Lung (tissue), 12 donors: ENCODE measurements around the gene VPS8. TPM values are rescaled to one million over a fixed set of nuclear protein-coding genes. Genes with fewer than 3 reads are reported as not detected.

Source experiments
- ATAC-seq: fragments of 200-7000 bp; cut with Tn5 transposase; one replicate; pipeline ENCODE4 v1.9.1; 2020; ENCODE audit warnings: moderate number of reproducible peaks; ENCODE audit not compliant: insufficient read depth, low FRiP score
- DNase-seq, 3 donors: peaks; one replicate each; pipeline ENCODE4 v3.0.0-alpha.2; 2013 to 2017
- H3K27ac ChIP-seq, 2 donors: one replicate each; pipeline ENCODE4 v1.5.1; 2013; ENCODE audit warnings: mild to moderate bottlenecking in 2 of 2, moderate library complexity in 2 of 2, control low read depth in 1 of 2, inconsistent platforms in 1 of 2, low read depth in 1 of 2, low read length in 1 of 2
- H3K27me3 ChIP-seq, 3 donors: one replicate each; pipeline ENCODE4 v1.5.1; 2013; ENCODE audit warnings: low read length in 2 of 3; ENCODE audit not compliant: control insufficient read depth in 3 of 3, insufficient read depth in 3 of 3
- H3K36me3 ChIP-seq, 4 donors: one replicate each; pipeline ENCODE4 v1.5.1; 2013; ENCODE audit warnings: low read length in 4 of 4, mild to moderate bottlenecking in 1 of 4, moderate library complexity in 1 of 4; ENCODE audit not compliant: control insufficient read depth in 4 of 4, insufficient read depth in 4 of 4
- H3K4me1 ChIP-seq, 5 donors: one replicate each; pipeline ENCODE4 v1.5.1; 2013; ENCODE audit warnings: low read length in 5 of 5, mild to moderate bottlenecking in 2 of 5, moderate library complexity in 1 of 5; ENCODE audit not compliant: control insufficient read depth in 5 of 5, insufficient read depth in 5 of 5
- H3K4me3 ChIP-seq: one replicate; pipeline ENCODE4 v1.5.1; 2013; ENCODE audit warnings: mild to moderate bottlenecking, control low read depth, moderate library complexity
- H3K9ac ChIP-seq, 2 donors: one replicate each; pipeline ENCODE4 v1.5.1; 2013; ENCODE audit warnings: low read length in 2 of 2, control low read depth in 1 of 2; ENCODE audit not compliant: insufficient read depth in 1 of 2
- H3K9me3 ChIP-seq, 4 donors: one replicate each; pipeline ENCODE4 v1.5.1; 2013; ENCODE audit warnings: low read length in 3 of 4, mild to moderate bottlenecking in 1 of 4, moderate library complexity in 1 of 4; ENCODE audit not compliant: control insufficient read depth in 4 of 4, insufficient read depth in 3 of 4
- WGBS, 2 donors: extraction: QIAGEN DNeasy Blood & Tissue Kit; methylation state at CpG; one replicate each; pipeline ENCODE4 v1.1.7; 2013; 5-methylcytosine and 5-hydroxymethylcytosine counted together
- polyA plus RNA-seq, 2 donors: library from polyadenylated mRNA; stranded (reverse); fragments of 200-250 nt; gene quantifications; one replicate each; pipeline ENCODE4 v1.2.1, GENCODE V29; 2013
- total RNA-seq, 2 donors: library from RNA; depleted of rRNA in 1 of 2; stranded (reverse); fragments of >200 nt in 1 of 2; gene quantifications; one replicate each; pipeline ENCODE4 v1.2.1, GENCODE V29; 2014 to 2021
- TF ChIP-seq, protein P1 (sequence below): IDR thresholded peaks from 2 replicates; pipeline ENCODE4 v1.5.1; 2012; ENCODE audit warnings: mild to moderate bottlenecking; ENCODE audit errors: control extremely low read depth, extremely low read depth
- donor health status: control.
- donor health status: control.
- donor health status: Bipolar disorder and iron deficiency.
- donor health status: healthy.
- donor health status: DM: yes; HTN: yes; CAD: no.

Gene VPS8
- total and polyA plus RNA-seq, 4 donors, result 13.9 to 184 (median 38.5) TPM

DNA sequence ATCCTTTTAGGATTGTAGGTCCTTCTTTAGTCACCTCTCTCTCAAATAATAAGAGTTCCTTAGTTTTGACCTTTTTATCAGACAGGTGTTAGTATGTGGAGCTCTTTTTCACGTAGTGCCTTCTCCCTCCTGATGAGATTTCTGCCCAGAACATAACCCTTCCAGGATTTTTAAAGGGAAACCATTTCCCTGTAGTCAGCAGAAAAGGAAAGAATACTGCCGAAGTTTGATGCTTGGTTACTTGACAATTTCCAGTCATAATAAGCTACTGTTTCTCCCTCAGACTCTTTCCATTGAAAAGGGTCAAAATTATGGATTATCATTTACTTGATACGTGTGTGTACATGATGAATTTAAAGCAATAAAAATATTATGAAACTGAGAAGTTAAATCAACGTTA lies 73.1 kb downstream of the VPS8 start:
- no peak overlapping the region for H3K4me3 ChIP-seq
- ATAC-seq (no peak), DNase-seq (no peak)
- H3K9ac ChIP-seq, result no peak overlapping the region
- H3K36me3 ChIP-seq, result peaks cover 0 to 10% (median 4%) of the 10 kb centered on the region in 4 donors
- H3K9me3 ChIP-seq, result no peaks in the 10 kb centered on the region
- 85 to 91% methylated on average over 4 of the region's 4 CpGs for WGBS, 2 donors
- H3K27ac ChIP-seq, result no peak overlapping the region
- TF ChIP-seq, protein P1, sequence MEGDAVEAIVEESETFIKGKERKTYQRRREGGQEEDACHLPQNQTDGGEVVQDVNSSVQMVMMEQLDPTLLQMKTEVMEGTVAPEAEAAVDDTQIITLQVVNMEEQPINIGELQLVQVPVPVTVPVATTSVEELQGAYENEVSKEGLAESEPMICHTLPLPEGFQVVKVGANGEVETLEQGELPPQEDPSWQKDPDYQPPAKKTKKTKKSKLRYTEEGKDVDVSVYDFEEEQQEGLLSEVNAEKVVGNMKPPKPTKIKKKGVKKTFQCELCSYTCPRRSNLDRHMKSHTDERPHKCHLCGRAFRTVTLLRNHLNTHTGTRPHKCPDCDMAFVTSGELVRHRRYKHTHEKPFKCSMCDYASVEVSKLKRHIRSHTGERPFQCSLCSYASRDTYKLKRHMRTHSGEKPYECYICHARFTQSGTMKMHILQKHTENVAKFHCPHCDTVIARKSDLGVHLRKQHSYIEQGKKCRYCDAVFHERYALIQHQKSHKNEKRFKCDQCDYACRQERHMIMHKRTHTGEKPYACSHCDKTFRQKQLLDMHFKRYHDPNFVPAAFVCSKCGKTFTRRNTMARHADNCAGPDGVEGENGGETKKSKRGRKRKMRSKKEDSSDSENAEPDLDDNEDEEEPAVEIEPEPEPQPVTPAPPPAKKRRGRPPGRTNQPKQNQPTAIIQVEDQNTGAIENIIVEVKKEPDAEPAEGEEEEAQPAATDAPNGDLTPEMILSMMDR, result no peak
- no peaks in the 10 kb centered on the region for H3K4me1 ChIP-seq
- H3K27me3 ChIP-seq, result no peaks in the 10 kb centered on the region

DNA sequence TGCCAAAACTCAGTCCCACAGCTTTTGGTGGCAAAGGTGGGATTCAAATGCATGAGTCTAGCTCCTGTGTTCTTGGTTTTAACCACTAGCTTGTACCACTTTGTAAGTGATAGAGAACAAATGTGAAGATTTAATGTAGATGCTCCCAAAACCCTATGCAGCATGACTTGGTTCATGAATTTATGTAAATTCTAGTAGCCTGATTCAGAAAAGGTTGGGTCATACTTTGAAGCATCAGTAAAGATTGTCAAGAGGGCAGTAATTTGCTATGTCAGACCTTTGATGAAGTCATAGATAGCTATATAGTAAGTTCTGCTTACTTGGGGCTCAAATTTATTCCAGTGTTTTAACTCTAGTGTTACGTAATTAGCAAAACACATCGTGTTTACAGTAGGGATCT lies 75.6 kb downstream of the VPS8 start:
- Histone ChIP-seq H3K36me3 (peaks cover 0 to 10% (median 4%) of the 10 kb centered on the region in 4 donors), H3K27ac (no peak overlapping the region), H3K27me3 (no peaks in the 10 kb centered on the region), H3K4me3 (no peak overlapping the region), H3K4me1 (no peaks in the 10 kb centered on the region), H3K9me3 (no peaks in the 10 kb centered on the region), H3K9ac (no peak overlapping the region)
- ATAC-seq (no peak), DNase-seq (no peak)
- WGBS, 2 donors, result 74 to 88% methylated on average over 2 of the region's 2 CpGs
- TF ChIP-seq, protein P1, result no peak

DNA sequence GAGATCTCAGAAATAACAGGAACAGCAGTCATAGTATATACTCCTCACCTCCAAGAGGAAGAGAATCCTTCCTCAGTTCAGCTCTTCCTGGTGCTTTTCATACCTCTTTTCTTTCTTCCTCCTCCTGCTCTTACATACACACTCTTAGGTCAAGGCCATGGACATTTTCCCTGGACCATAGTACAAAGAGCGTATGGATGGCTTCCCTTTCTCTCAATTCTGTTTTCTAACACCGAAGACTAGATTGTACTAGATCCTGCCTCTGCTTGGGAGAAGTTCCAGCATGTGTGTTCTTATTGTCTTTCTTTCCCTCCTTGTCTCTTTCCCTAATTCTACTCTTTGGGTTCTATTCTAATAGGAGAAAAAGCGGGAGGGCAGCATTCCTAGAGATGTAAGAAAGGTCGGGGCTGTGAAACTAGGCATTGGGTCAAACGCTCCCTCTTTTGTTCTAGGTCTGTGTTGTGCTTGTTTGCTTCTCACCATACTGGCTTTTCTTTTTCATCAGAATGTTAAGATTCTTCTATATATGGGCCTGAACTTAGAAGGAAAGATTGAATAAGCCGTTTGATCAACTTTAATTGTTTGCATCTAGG lies 77.4 kb downstream of the VPS8 start:
- Histone ChIP-seq H3K27ac (no peak overlapping the region), H3K9me3 (no peaks in the 10 kb centered on the region), H3K4me1 (no peaks in the 10 kb centered on the region), H3K36me3 (peaks cover 0 to 9% (median 3%) of the 10 kb centered on the region in 4 donors), H3K9ac (no peak overlapping the region), H3K27me3 (no peaks in the 10 kb centered on the region), H3K4me3 (no peak overlapping the region)
- TF ChIP-seq, protein P1, result no peak
- 94% methylated on average over 6 of the region's 6 CpGs for WGBS, 2 donors
- DNase-seq, result no peak
- no peak for ATAC-seq

DNA sequence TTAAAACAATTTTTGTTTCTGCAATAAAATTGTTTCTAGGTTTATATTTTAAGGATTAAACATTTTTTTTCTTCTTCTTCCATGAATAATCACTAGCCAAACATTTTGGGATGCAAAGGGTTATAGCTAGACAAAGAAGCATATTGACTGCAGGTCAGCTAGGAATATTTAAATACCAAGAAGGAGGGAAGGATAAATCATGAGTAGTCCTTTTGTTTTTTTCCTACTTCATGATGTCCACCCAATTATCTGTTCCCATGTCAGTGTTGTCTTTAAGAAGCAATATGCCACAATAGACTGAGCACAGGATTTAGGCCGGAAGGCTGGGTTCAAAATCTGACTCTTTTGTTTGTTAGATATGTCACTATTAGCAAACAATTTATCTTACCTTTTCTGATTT lies 82.1 kb downstream of the VPS8 start:
- ATAC-seq, result no peak
- 98 to 100% methylated on average over 1 of the region's 1 CpG for WGBS, 2 donors
- no peak overlapping the region for H3K9ac ChIP-seq

More for the DNA sequence above, 82.1 kb downstream of the VPS8 start:
- no peak overlapping the region for H3K27ac ChIP-seq
- H3K4me3 ChIP-seq, result no peak overlapping the region
- H3K9me3 ChIP-seq, result no peaks in the 10 kb centered on the region
- no peaks in the 10 kb centered on the region for H3K27me3 ChIP-seq
- DNase-seq, result no peak
- TF ChIP-seq, protein P1, result no peak
- no peaks in the 10 kb centered on the region for H3K4me1 ChIP-seq
- peaks cover 0 to 8% (median 3%) of the 10 kb centered on the region in 4 donors for H3K36me3 ChIP-seq
